ENCODE results near the gene CRACR2A.

CRACR2A gene

DNA sequence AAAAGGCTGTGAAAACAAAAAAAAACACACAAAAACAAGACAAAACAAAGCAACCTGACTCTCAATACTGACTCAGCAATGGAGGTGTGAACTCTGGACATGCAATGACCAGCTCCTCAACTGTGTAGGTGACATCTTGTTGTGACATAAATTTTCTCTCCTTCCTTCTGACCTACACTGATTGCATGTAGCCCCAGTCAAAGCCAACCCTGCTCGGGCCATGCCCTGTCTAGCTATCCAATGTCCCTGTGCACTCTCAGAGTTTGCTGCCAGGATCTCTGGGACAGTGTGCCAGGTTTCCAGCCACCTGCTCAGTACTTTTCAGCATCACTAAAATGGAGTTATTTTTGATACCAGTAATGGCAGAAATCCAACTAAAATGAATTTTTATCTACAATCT lies 18.9 kb upstream of the CRACR2A start:
- no peak overlapping the region for H3K4me3 ChIP-seq (ENCODE audit: low read depth, low read length)
- no peak for DNase-seq
- TF ChIP-seq CTCF (IDR thresholded peaks at IDR 0.05; ENCODE audit: low read depth, low read length), result no peak

DNA sequence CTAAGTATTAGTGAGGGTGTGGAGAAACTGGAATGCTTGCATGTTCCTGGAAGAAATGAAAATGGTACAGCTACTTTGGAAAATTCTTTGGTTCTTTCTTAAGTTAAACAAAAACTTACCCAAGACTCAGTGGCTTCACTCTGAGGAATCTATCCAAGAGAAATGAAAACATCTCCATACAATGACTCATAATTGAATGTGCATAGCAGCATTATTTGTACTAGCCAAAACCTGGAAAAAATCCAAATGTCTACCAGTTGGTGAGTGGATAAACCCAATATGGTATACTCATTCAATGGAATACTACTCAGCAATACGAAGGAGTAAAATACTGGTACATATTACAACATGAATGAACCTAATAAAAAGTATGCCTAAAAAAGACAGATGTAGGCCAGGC lies 18.0 kb upstream of the CRACR2A start:
- TF ChIP-seq CTCF (IDR thresholded peaks at IDR 0.05; ENCODE audit: low read depth, low read length), result no peak
- DNase-seq, result no peak
- H3K36me3 ChIP-seq, result no peaks in the 10 kb centered on the region

More for the DNA sequence above, 18.9 kb upstream of the CRACR2A start:
- Histone ChIP-seq H3K9me3 (no peaks in the 10 kb centered on the region), H3K36me3 (no peaks in the 10 kb centered on the region), H3K27me3 (peaks cover 13% of the 10 kb centered on the region; the same call in 1 of the 2 replicates), H3K4me1 (no peaks in the 10 kb centered on the region)

GRCh38 chr12:3768911-3769447 lies 16.1 kb upstream of the CRACR2A start:
- H3K4me3 ChIP-seq (ENCODE audit: low read depth, low read length), result no peak overlapping the region
- peaks cover 5% of the 10 kb centered on the region; the same call in 1 of the 2 replicates for H3K27me3 ChIP-seq
- no peak for DNase-seq
- no peak for TF ChIP-seq CTCF (IDR thresholded peaks at IDR 0.05; ENCODE audit: low read depth, low read length)
- no peaks in the 10 kb centered on the region for H3K4me1 ChIP-seq
- H3K9me3 ChIP-seq, result no peaks in the 10 kb centered on the region
- H3K36me3 ChIP-seq, result no peaks in the 10 kb centered on the region

More for the DNA sequence above, 18.0 kb upstream of the CRACR2A start:
- H3K27me3 ChIP-seq, result peaks cover 9% of the 10 kb centered on the region; the same call in 1 of the 2 replicates
- H3K9me3 ChIP-seq, result no peaks in the 10 kb centered on the region
- no peak overlapping the region for H3K4me3 ChIP-seq (ENCODE audit: low read depth, low read length)
- no peaks in the 10 kb centered on the region for H3K4me1 ChIP-seq

DNA sequence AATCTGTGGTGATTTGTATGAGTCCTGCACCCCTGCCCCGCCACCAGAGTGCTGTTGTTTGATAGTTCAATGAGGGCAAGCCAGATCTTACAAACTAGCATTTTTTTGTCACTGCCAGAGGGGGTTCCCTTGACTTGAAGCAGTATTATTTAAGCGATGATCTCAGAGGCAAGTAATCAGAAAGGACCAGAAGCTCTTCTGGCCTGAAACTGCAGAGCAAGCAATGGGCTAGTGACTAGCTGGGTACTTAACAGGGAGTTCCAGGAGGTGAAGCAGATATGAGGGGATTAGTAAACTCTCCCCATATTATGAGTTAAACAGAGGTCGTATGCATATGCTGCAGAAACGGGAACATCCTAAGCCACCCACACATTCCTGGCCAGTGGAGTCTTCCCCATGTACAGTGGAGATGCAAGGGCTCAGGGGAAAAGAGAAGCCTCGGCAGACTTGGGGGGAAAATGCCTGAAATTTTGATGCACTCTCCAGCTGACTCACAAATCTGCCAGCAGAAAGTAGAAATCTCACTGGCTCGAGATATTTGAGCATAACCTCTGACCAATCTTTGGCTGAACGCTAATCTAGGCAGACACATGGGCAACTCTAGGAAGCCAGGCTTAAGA lies 8.3 kb upstream of the CRACR2A start:
- TF ChIP-seq CTCF (IDR thresholded peaks at IDR 0.05; ENCODE audit: low read depth, low read length), result no peak
- Histone ChIP-seq H3K27me3 (no peaks in the 10 kb centered on the region; the same call in 1 of the 2 replicates), H3K4me3 (ENCODE audit: low read depth, low read length) (no peak overlapping the region), H3K4me1 (no peaks in the 10 kb centered on the region), H3K36me3 (no peaks in the 10 kb centered on the region), H3K9me3 (no peaks in the 10 kb centered on the region)
- DNase-seq, result no peak

- TF ChIP-seq CTCF (IDR thresholded peaks at IDR 0.05; ENCODE audit: low read depth, low read length), result no peak
- H3K27me3 ChIP-seq, result no peaks in the 10 kb centered on the region; the same call in 1 of the 2 replicates
- H3K9me3 ChIP-seq, result no peaks in the 10 kb centered on the region
- no peak for DNase-seq
- no peak overlapping the region for H3K4me3 ChIP-seq (ENCODE audit: low read depth, low read length)
- H3K4me1 ChIP-seq, result no peaks in the 10 kb centered on the region
- H3K36me3 ChIP-seq, result no peaks in the 10 kb centered on the region
Measured at GRCh38 chr12:3759878-3760277, 7.0 kb upstream of the CRACR2A start.

- Histone ChIP-seq H3K36me3 (no peaks in the 10 kb centered on the region), H3K9me3 (no peaks in the 10 kb centered on the region), H3K27me3 (peaks cover 6% of the 10 kb centered on the region; the same call in 1 of the 2 replicates), H3K4me3 (ENCODE audit: low read depth, low read length) (no peak overlapping the region), H3K4me1 (no peaks in the 10 kb centered on the region)
- no peak for TF ChIP-seq CTCF (IDR thresholded peaks at IDR 0.05; ENCODE audit: low read depth, low read length)
- no peak for DNase-seq
Measured at GRCh38 chr12:3757261-3757660, 4.4 kb upstream of the CRACR2A start.

Measured in BE2C (cell line).